H1 (cell line): ENCODE measurements around the gene MED6. TPM values are rescaled to one million over a fixed set of nuclear protein-coding genes. Genes with fewer than 3 reads are reported as not detected.

Experiments
- GTF2F1 ChIP-seq: IDR thresholded peaks from 2 replicates; pipeline ENCODE4 v1.6.1; 2012; ENCODE audit warnings: low read depth, low read length, improper control_type of control experiment, borderline replicate concordance
- POLR2AphosphoS5 ChIP-seq: IDR thresholded peaks from 2 replicates; pipeline ENCODE4 v1.6.1; 2011; ENCODE audit warnings: low read depth, low read length
- RBBP5 ChIP-seq: IDR thresholded peaks from 2 replicates; pipeline ENCODE4 v1.7.1; 2012; ENCODE audit warnings: low read depth, mild to moderate bottlenecking, inconsistent platforms, low read length, moderate library complexity, borderline replicate concordance
- polyA plus RNA-seq, 7 experiments: library from polyadenylated mRNA; depleted of rRNA in 3 of 7; stranded (reverse) in 5 of 7; unstranded in 2 of 7; fragments of >200 nt in 5 of 7; fragments of 200-250 nt in 2 of 7; gene quantifications; 1 replicate in 5 of 7; 2 replicates in 1 of 7; 4 replicates in 1 of 7; pipeline versions ENCODE4 v1.2.1 to v1.2.3, GENCODE V29; 2011 to 2013; ENCODE audit warnings: missing spikeins in 2 of 7, mixed read lengths in 2 of 7
- total RNA-seq: library from RNA; stranded (reverse); fragmentation: NEBNext Ultra II Directional; extraction: Animal tissue kit (Norgen Biotek cat#: 25700); gene quantifications from 2 replicates; pipeline ENCODE4 v1.2.1, GENCODE V29; 2021

MED6 gene
- total and polyA plus RNA-seq, 2 of the 8 experiments (the other 6 are each of a cell fraction or from before 2014, with no cell fraction given) = 33.1 to 39.7 TPM

- TF ChIP-seq POLR2AphosphoS5 = no peak
- no peak for TF ChIP-seq GTF2F1
- TF ChIP-seq RBBP5 = no peak
These were observed 19.3 kb upstream of the MED6 start (continued) for GRCh38 chr14:70619708-70620107.
